ENCODE results near the gene WNT9A.

WNT9A gene

DNA sequence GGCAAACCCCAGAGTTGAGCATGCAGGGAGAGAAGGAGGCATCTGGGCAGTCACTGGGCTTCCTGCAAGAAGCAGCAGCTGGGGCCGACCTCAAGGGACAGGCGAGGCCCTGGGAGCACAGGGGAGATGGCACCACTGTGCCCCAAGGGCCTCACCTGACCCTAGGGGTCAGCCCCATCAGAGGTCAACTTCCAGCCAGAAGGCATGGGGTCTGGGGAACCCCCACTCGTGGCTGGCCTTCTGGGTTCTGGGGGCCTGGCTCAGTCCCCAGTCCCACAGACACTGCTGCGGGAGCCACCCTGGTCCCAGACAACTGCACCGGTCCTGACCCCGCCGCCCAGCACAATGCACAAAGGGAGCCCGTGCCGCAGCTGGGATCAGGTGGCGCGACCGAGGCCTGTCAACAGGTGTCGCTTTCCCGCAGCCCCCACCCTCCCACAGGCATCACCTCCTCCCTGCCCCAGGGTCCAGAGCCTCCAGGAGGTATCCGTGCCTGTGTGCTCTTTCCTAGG lies 6.2 kb downstream of the WNT9A start:
- DNase-seq = no peak

DNA sequence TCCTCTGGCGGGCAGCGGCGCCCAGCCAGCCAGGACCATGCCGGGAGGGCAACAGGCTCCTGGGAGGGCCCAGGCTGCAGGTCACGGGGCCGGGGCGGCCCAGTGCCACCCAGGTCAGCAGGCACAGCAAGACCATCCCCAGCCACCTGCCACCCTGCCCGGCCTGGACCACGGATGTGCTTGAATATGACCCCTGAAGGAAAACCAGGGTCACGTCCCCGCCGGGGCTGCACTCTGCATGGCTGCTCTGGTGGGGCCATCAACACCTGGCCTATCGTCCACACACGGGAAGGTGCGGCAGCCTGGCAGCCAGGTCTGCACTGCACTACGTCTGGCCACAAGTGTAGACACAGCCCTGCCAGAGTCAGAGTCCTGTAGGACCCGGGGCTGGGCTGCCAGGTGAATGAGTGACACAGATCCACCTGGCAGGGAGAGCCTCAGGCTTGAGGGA lies 6.9 kb downstream of the WNT9A start:
- no peak for DNase-seq

DNA sequence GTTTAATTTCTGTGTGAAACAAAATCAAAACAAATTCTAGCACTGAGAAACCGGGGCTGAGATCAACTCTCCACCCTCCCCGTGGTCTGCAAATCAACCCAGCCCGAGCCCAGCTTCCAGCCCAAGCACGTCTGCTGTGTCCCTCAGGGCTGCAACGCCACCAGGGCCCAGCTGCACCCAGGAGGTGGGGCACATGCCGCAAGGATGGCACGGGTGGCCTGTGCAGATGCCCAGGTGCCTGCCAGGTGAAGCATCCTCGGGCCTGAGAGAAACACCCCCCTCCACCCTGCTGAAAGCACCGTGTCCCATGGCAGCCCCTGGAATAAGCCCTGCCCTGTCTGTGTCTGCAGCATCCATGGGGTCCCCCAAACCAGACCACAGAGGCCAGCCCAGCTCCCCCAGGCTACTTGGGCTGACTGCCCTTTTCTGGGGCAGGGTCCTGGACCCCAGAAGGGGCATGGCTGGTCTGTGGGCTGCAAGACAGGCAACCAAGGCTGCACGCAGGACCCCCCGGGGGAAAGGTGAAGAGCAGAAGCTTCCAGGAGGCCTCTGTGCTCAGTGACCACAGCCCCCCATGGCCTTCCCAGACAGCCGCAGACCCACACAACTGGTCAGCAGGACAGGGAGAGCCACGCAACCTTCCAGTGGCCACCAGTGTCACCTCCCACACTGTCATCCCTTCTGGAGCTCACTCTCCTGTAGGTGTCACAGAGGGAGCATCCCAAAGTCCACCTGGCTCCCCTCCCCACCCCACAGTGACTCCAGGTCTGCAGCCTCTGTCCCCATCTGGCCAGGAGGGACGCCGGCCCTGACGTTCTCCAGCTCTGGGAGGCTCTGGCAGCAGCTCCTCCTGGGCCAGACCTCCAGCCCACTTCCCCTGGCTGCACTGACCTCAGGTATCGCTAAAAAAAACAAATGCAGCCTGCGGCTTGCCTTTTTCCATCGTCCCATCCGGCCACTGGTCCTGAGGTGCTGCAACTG lies 7.7 kb downstream of the WNT9A start:
- no peak for DNase-seq

DNA sequence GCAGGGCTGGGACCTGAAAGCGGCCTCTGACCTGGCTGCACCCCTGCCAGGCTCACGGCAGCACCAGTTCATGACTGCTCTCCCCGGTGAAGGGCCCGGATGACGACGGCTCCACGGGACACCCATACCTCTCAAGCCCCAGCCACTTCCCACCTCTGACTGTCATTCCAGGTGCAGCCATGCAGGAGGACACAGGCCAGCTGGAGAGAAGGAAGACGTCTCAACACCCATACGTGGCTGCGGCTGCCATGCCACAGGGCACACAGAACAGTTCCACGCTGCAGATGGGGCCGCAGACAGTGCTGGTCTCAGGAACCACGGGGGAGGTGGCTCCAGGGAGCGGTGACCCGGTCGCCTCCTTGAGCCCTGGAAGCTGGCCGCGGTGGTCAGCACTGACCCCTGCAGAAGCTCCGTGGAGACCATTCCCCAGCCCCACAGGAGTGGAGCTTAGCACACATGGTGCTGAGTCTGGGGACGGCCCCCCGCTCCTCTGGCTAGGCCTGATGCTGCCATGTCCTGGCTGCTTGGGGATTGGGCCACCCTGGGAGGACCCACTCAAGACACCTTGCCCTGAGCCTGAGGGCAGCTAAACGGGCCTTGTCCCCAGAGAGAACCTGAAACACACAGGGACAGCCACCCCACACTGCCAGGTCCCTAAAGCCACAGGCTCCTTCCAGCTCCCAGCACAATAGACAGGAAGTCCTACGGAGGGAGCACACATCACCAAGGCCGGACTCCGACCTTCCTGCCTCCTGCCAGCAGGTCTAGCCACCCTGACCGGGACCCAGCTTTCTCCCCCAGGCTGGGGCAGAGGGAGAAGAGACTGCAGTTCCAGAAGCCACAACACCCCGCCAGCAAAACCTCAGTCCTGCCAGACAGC lies 8.6 kb downstream of the WNT9A start:
- DNase-seq = no peak

DNA sequence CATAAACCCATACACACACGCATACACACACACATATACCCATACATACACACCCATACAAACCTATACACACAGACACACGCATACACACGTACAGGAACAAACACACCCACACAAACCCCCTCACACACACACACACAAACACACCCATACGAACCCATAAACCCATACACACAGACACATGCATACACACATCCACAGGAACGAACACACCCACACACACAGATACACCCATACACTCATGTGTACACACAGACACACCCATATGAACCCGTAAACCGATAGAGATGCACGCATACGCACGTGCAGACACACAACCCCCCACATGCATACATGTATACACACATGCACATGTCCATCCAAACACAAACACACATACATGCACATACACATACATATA lies 9.5 kb downstream of the WNT9A start:
- no peak for DNase-seq

DNA sequence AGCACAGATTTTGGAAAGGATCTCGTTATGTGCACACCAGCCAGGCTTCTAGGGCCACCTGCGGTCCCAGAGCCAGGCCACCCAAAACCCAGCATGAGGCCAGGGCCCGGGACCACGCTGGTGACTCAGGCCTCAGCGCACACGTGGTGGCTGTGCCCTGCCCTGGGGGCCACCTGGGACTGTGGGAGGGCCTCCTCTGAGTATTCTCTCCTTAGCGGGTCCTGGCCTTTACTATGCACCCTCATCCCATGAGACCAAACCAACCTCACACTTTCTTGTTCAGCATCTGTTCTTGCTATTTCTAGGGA lies 9.9 kb downstream of the WNT9A start:
- DNase-seq = no peak

DNA sequence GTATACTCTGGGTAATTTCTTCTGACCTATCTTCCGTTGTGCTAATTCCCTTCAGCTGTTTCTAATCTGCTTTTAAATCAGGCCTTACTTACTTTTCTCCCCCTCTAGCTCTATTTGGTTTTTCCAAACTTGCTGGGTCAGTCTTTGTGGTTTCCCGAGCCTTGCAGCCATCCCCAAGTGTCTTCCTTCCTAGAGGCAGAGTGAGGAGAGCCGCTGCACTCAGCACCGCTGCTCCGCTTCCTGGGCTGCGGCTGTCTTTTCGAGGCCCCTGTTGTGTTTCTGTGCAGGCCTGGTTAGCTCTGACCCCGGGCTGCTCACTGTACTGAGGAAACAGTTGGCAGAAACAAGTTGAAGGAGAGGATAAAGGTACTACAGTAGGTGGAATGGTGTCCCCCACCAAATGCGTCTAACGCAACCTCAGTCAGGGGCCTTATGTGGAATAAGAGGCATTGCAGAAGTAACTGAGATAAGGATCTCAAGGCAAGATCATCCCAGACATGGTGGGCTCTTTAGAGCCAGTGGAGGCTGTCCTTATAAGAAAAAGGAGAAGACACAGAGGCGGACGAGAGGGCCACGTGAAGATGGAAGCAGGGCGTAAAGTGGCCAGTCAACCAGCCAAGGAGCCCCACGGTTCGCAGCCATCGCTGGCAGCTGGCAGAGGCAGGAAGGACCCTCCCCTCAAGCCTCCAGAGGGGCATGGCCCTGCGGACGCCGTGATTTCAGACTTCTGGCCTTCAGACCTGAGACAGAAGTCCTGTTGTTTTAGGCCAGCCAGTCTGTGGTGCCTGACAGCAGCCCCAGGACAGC lies 10.5 kb downstream of the WNT9A start:
- no peak for DNase-seq

DNA sequence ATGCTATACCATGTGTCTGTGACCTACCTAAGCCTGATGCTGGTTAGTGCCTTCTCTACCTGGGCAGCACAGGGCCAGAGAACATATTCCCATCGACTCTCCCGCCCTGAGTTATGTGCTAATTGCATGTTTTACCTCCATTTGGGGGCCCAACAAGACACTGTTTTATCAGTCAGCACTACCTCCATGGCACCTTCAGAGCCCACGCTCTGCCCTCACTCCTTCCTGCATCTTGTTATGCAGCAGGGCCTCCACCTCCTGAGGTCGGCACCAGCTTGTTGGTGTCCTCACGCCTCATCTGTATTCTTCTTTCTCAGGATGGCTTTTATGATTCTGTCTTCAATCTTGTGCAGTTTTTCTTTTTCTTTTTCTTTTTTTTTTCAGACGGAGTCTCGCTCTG lies 11.9 kb downstream of the WNT9A start:
- DNase-seq = no peak

DNA sequence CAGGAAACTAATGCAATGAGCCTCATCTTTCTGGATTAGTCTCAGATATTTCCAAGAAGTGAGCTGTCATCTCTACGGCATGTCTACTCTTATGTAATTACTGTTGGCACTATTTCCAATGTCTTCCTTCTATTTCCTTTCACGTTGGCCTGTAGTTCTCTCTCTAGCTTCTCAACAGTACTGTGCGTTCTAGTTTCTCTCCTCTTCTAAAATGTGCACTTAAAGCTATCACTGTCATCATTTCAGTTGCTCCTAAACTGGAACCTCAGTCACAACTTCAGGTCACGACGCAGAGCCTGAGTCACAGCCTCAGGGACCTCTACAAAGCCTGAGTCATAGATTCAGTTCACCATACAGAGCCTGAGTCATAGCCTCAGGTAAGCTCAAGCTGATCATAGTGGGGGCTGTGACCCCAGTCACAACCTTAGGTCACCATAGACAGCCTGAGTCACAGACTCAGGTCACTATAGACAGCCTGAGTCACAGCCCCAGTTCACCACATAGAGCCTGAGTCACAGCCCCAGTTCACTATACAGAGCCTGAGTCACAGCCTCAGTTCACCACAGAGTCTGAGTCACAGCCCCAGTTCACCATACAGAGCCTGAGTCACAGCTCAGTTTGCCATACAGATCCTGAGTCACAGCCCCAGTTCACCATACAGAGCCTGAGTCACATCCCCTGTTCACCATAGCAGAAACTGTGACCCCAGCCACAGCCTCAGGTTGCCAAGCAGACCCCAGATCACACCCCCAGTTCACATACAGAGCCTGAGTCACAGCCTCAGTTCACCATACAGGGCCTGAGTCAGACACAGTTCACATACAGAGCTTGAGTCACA lies 13.0 kb downstream of the WNT9A start:
- no peak for DNase-seq

DNA sequence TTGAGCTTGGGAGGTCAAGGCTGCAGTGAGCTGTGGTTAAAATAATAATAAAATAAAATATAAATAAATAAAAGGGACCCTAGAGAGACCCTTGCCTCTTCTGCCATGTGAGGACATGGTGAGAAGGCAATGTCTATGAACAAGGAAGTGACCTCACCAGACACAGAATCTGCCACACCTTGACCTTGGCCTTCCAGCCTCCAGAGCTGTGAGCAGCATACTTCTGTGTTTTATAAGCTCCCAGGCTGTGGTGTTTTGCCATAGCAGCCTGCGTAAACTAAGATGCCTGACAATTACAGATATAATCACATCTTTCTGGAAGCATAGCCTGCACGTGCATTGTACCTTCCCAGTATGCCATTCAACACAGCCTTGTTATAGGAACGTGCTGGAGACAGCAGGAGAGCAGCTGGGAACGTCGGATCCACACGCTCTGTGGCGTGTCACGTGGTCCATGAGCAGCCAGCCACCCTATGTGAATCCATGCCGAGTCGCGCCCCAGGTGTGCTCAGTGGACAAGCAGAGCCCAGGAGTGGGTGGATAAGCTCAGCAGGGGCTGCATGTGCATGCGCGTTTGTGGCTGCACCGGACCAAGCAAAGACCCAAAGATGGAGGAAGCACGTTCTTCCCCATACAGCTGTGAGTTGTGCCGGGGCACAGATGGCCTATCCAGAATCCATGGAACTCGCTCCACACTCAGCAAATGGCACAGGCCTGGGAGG lies 17.8 kb downstream of the WNT9A start:
- DNase-seq = no peak

DNA sequence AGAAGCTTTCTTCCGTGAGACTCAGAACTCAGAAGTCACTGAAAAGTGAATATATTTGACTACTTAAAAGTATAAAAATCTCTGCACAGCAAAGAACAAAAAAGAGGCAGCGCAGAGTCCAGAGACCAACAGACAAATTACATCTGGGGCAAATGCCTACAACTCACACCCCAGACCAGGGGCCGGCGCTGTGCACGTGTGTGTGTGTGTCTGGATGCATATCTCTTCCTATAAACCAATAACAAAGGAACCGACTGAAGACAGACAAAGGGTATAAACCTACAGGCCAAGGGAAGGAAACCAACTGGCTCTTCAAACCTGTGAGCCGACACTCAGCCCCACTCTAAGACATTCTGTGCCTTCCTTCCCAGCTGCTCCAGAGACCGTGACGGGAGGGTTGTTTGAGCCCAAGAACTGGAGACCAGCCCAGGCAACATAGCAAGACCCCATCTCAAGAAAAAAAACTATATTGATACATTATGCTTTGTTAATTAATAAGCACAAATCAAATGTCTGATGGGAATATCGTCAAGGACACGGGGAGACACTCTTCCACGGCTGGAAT lies 18.8 kb downstream of the WNT9A start:
- no peak for DNase-seq

DNA sequence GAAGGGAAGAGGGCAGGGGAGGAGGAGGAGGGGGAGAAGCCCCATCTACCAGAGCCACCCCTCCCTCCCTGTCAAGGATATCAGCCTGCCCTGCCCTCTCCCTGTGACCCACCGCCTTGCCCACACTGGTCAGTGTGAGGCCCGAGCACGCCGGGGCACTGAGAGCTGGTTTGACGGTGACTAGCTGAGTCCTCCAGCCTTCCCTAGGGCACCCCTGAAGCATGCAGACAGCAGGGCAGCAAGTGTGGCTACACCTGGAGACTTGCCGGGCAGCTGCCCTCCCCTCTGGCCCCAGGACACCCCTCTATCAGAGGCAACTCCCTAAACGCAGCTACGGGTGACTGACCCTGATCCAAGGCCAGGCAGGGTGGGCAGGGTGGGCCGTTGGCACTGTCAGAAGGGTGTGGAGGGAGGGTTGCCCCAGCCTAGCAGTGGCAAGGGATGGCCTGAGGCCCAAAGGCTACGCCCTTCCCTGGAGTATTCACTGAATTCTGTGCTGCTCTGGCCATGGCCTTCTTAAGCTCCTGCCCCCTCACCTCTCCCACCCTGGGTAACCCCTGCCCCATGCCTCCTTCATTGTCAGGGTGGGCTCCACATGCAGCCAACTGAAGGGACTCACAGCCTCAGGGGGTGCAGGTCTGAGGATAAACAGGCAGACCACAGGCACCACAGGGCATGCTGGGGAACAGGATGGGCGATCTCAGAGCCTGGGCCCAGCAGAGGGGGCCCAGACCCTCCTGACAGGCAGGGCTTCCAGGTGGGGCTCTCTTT lies 19.6 kb downstream of the WNT9A start:
- DNase-seq = no peak

DNA sequence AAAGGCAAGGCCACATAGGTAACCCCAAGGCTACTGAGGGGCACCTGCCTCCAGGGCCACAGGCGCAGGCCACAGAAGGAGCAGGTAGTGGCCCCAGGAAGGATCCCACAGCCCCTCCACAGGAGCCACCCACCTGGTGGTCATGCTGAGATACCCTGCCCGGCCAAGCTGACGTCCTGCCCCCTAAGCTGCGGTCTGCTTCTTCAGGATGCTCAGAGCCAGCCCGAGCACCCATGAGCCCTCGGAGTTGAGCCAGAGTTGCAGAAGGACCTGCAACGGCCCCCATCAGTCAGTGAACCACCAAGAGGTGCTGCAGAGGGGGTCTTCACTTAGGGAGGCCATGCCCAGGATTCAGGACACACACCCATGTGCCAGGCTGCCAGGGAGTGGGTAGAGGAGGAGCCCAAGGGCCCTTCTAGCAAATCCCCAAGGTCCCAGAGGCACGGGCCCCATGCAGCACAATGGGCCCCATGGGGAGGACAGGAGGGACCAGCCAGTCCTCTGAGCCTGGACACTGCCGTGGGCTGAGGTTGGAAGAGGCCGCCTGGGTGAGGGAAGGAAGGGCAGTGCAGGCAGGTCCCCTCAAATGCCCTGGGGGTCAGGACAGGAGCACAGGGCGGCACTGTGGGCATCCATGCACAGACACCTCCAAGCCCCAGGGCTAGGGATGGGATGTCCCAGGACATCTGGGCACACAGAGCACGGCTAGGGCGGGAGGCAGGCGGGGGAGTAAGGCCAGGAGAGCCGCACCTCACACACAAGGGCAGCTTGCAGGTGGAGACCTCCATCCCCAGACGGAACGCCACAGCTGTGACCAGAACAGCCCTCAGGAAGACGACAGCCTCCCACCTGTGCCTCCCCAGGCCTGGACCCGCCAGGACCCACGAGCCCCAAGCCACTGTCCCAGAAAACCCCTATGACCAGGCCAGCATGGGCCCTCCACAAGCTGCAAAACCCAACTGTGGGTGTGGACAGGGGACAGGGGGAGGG lies 20.5 kb downstream of the WNT9A start:
- DNase-seq = no peak

DNA sequence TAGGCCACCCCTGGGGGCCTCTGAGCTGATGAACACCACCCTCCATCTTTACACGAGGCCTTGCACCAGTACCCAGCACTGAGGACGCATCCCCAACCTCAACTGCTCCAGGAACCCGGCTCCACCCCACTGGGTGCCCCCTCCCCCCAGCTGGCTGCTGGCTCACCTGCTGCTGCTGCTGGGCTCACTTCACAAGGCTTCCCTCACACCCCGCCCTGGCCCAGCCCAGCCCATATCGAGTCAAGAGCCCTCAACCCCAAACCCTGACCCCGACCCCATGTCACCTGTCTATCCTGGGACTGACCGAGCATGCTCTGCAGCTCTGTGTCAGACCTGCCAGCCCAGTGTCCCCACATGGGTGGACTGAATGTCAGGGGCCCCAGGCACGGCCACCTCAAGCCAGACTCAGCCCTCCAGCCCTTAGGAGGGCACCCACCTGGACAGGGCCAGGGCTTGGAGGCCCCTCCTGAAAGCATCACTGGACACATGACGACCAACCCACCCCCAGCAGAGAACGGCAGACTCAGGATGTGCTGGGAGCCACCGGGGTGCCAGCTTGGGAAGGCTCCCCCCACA lies 21.4 kb downstream of the WNT9A start:
- DNase-seq = no peak

DNA sequence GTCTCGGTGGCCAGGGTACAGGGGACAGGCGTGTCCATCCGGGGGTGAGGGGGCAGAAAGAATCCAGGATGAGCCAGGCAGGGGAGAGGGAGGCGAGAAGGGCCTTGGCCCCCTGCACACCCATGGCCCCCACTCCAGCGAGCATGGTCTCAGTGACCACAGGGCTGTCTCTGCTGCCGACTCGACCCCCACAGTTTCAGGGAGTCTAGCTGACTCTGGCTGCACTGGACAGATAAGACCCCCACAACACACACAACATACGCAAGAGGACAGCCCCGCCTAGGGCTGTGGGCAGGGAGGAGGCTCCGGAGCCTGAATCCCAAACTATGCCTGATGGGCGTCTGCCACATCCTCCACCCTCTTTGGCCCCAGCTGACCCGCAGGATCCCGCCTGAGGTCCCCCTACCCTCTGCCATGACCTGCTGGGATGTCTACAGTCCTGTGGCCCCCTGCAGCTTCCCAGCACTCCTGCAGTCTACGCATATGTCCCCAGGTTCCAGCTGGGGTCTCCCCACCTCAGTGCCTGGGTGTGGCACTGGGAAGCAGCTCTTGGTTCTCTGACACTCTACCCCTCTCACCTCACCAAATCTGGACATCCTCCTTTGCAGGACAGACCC lies 22.0 kb downstream of the WNT9A start:
- no peak for DNase-seq

DNA sequence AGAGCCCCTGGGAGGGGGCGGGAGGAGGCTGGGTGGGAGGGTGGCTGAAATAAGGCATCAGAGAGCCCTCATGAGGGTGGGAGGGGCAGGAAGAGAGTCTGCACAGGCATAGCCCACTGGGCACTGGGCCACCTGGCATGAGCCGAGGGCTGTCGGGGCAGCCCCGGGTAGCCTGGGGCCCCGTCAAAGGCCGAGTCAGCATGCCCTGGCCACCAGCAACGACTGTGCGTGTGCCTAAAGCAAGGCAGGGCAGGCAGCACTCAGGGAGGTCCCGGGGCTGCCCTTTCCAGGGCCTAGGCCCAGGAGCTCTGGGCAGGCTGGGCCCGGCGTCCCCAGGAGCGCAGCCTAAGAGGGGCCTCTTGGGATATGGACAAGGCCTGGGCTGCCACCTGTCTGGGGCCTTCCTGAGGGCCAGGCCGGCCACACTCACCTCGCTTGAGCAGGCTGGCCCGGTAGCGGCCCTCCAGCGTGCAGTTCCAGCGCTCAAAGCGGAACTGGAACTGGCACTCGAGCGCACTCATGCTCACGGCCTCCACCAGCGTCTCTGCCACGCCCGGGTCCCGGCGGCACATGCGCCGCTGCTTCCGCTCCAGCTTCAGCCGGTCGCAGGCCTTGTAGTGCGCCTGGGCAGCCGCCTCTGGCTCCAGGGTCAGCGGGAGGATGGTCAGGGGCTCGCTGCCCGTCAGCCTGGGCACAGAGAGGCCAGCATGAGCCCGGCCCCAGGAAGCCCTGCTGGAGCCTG lies 22.7 kb downstream of the WNT9A start:
- DNase-seq = no peak

DNA sequence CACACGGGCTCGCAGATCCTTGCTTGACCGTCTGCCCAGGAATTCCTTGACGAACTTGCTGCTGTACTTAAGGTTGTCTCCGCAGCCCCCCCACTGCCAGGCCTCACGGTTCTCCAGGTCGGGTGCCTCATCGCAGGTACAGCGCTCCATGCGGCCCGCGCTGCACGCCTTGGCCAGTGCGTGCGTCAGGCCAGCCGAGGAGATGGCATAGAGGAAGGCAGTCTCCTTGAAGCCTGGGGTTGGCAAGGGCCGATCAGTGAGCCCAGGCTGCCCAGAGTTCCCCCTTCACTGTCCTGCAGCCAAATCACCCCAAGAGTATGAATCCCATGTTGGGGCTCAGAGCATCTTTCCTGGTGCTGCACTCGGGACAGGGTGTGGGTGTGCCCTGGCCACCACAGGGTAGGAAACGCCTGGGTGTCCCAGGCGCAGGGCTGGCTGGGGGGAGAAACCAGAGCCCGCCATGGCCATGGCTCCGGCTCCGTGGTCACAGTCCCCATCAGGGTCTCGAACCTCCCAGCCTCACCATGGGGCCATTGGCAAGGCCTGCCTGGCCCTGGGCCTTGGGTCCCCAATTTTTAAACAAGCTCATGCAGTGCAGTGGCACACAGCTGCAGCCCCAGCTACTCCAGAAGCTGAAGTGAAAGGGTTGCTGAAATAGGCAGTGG lies 23.4 kb downstream of the WNT9A start:
- no peak for DNase-seq

Measured in NCI-H187 treated with DMSO at 0.1 percent for 48 hours (cell line).